HL-60 (cell line): Measurements from ENCODE around the gene KRTAP12-2.

Experiments
- POLR2AphosphoS5 ChIP-seq: IDR thresholded peaks from 2 replicates; pipeline ENCODE4 v1.6.1; 2012; ENCODE audit warnings: low read depth
- TF ChIP-seq, protein P1 (sequence below): IDR thresholded peaks from one replicate; pipeline ENCODE4 v1.5.1; 2011; ENCODE audit warnings: low read length, control low read depth, inconsistent platforms; ENCODE audit not compliant: insufficient read depth

DNA sequence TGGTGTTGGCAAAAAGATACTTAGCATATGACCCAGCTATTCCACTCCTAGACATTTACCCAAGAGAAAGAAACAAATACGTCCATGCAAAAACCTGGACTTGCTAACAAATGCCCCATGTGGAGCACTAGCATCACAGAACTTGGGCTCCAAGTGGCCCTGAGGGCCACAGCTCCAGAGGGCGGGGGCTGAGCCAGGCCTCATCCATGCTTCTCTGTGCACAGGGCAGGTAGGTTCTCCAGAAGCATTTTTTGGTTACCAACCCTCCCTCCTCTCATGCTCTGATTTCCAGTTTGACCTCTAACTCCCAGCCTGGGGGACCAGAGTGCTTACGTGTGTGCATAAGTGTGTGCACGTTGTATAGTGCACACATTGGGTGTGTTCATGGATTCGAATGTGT lies 2.0 kb downstream of the KRTAP12-2 start:
- TF ChIP-seq, protein P1, sequence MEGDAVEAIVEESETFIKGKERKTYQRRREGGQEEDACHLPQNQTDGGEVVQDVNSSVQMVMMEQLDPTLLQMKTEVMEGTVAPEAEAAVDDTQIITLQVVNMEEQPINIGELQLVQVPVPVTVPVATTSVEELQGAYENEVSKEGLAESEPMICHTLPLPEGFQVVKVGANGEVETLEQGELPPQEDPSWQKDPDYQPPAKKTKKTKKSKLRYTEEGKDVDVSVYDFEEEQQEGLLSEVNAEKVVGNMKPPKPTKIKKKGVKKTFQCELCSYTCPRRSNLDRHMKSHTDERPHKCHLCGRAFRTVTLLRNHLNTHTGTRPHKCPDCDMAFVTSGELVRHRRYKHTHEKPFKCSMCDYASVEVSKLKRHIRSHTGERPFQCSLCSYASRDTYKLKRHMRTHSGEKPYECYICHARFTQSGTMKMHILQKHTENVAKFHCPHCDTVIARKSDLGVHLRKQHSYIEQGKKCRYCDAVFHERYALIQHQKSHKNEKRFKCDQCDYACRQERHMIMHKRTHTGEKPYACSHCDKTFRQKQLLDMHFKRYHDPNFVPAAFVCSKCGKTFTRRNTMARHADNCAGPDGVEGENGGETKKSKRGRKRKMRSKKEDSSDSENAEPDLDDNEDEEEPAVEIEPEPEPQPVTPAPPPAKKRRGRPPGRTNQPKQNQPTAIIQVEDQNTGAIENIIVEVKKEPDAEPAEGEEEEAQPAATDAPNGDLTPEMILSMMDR: no peak
- no peak for TF ChIP-seq POLR2AphosphoS5
